NOMO-1 treated with DMSO at 0.1 percent for 48 hours (cell line): ENCODE measurements around the gene NPC1L1.
A peak's percentile ranks its signal among the peaks of the same experiment; 100 is the strongest.

Experiments used
- DNase-seq: peaks from one replicate; lab custom pipeline; 2025; ENCODE audit not compliant: unreplicated experiment; lab: John Stamatoyannopoulos, UW

Gene NPC1L1

DNA sequence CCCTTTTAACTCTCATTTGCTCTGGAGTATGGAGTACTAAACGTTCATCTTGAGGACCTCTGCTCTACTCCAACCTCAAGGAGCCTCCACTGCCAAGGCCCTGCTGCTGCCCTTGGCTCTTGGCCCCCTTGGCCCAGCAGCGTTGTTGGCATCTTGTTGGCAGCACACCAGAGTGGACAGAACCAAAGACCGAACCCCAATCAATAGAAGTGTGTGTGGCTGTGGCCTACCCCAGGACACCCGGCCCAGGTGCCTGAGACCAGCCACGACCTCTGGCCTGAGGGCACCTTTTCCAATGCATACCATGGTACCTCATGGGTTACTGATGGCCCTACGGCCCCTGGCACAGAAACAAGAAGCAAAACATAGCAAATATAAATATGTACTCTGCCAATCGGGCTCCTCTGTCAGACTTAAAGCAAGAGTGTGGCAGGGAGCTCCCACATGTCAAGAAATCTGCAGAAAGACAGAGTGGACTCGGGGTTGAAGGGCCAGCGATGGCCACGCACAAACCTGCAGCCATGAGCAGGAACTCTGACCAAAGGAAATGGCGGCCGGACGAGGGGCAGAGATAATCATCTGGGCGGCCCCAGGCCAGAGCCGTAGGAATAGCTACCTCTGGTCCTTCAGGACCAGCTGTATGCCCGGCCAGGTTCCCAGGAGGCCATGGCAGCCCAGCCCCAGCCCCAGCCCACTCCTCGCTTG lies 2.9 kb downstream of the NPC1L1 start:
- DNase-seq, result no peak

DNA sequence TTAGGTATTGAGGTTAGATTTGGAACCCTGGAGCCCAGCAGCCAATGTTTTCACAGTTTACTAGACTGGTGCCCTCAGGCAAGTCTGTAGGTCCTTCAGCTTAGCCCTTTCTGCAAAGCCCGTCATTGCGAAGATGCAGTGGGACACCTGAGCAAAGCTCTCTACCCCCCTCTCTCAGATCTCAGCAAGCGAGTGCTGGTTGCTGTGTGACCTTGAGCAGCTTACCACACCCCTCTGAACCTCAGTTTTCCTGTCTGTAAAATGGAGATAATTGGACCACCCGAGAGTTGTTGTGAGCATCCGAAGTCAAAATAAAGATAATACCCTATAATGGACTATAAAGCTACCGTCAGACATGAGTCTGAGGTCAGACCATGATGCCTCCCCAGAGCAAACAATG lies 3.7 kb downstream of the NPC1L1 start:
- no peak for DNase-seq

DNA sequence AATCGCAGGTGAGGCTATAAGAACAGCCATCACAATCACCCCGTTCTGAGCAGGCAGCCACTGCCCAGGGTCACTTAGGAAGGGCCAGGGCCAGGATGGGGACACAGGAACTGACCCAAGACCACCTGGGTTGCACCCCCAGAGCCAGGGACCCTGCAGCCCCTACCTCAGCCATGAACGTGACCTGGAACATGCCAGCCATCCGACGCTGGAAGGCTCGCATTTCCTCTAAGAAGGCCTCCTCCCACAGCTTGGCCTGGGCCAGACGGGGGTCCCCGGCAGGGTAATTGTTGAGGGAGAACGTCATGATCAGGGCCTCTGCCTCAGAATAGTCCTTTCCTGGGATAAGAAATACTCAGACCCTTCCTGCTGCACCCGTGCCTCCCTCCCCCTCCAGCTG lies 5.0 kb downstream of the NPC1L1 start:
- no peak for DNase-seq

DNA sequence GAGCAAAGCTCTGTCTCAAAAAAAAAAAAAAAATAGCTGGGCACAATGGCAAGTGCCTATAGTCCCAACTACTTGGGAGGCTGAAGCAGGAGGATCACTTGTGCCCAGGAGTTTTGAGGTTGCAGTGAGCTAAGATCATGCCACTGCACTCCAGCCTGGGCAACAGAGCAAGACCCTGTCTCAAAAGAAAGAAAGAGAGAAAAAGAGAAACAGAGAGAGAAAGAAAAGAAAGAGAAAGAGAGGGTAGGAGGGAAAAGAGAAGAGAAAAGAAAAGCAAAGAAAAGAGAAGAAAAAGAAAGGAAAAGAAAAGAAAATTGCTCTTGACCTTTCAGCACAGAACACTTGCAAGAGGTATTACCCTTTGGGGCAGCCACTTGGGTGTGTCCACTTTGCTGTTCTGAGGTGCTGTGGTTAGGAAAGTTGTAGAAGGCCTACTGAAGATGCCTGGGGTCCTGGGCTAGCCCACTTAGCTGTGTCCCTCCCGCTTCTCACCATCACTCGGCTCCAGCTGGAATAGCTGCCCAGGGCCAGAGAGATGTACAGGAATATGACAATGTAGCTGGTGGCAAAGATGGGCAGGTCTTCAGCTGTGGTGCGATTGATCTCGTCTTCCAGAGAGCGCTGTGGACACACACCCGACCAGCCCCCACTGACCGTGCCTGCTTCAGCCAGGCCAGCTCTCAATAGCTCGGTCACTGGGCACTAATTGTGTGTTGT lies 5.6 kb downstream of the NPC1L1 start:
- no peak for DNase-seq

DNA sequence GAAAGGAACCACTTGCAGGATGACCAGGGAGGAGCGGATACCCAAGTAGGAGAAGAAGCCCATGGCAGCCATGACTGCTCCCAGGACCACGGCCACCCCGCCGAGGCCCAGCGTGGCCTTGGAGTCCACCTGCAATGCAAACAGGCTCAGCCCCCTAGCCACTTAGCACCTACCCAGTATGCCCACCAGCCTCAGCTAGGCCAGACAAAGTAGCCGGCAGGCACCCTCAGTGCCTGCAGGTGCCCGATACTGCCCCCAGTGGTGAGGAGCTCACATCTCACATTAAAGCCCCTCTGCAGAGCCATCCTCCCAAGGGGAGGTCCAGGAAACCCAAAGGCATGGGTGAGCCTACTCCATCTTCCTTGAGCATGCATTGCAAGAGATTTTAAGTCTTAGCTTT lies 6.6 kb downstream of the NPC1L1 start:
- peak; percentile 40 for DNase-seq

DNA sequence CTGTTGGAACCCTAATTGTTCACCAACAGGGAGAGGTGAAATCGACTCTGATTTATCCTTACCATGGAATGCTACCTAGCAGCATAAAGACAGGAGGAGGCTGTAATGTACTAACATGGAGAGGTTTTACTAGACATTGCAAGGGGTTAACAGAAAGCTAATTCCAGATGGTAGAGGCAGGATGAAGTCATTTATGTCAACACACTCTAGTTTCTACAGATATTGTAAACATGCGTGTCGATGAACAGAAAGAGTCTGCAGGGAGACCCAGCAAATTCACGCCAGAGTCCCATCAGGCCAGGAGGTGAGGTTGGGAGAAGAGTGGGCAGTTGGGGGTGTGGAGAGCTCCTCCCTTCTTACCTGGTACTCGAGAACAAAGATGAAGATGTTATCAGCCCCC lies 7.0 kb downstream of the NPC1L1 start:
- DNase-seq, result no peak

DNA sequence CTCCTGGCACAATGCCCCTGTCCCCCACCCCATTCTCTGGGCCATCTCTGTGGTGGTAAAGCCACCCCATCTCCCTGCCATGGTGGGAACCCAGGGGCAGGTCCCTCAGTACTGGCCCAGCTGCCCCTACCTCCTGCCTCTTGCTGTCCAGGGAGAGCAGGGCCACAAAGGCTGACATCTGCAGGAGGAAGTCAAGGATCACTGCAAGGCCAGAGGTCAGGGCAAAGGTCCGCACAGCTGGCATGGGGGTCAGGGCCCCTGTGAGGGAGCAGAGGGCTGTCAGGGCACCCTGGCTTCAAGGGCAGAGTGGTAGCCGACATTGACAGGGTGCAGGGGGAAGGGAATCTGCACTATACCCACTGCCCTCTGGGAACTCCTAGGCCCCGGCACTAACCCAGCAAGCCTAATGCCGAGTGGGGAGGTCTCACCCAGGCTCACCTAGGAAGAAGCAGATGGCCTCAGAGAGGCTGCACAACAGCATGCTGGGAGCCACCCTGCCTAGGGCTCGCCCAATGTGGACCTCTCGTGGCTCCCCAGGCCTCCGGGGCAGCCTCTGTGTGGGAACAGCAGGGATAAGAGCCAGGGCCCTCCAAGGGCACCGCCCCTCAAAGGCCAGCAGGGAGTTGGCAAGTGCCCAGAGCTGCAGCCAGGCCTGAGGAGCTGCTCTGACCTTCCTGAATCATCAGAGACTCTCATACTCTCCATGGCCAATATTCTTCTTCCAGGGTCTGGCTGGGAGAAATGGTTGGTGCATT lies 7.7 kb downstream of the NPC1L1 start:
- DNase-seq, result no peak

DNA sequence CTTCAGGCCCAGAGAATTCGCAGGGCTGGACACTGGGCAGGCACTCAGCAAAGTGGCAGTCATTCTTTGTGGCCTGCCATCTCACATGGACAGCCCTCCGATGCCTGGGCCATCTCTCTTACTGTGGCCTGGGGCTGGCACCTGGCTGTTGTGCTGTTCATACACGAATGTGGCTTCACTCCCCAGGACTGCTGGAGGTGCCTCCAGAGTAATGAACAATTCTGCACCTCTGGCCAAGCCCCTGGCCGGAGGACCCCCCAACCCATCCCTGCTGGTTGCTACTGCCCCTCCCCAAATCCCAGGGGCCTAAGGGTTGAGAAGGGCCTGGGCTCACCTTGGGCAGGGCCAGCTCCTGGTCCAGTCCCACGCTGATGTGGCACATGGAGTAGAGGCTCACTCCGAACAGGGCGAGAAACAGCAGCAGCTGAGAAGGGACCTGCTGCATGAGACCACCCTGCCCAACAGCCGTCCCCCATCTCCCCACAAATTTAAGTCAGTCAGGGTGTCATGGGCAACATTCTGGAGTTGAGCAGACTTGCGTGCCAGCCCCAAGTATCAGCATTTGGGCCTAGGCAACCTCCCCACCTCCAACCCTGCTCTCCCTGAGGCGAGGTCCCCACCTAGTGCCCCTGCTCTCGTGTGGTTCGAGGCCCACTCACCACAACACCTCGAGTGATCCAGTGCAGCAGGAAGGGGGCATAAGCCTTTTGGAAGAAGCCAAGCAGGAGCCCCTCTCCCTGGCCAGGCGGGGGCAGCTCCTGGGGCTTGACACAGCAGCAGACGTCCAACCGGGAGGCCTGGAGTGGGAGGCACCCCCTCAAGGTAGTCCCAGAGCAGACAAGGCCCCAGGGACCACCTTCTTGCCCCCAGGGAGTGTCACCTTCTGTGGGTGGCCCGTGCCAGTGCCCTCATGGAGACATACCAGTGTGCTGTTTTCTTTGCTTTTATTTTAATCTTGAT lies 9.4 kb downstream of the NPC1L1 start:
- DNase-seq, result no peak

DNA sequence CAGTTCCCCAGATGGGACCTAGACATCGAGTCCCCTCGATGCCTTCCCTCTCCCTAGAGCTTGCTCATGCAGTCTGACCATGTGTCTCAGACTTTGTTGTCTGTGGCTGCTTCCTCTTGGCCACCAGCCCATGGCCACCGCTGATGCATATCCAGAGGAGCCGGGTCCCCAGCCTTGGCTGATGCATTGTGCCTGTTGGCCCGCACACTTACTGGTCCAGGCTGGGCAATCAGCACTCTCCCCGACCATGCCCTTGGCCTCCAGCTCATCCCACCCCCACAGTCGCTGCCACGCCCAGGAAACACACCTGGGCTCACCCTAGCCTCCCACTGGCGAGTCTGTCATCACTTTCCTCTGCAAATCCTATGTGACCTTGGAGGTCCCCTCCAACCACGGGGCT lies 10.1 kb downstream of the NPC1L1 start:
- no peak for DNase-seq

DNA sequence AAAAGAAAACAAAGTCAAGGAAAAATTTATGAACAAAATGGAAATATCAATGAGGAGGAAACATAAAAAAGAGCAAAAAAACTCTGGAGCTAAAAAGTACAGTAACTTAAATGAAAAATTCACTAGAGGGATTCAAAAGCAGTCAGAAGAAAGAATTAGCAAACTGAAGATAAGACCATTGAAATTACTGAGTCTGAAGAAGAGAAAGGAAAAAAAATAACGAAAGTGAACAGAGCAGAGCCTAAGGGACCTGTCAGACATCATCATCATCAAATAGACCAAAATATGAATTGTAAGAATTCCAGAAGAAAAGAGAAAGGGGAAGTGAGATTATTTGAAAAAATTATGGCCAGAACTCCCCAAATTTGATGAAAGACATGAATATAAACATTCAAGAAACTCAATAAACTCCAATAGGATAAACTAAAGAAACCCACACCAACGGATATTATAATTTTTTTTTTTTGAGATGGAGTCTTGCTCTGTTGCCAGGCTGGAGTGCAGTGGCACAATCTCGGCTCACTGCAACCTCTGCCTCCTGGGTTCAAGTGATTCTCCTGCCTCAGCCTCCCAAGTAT lies 16.2 kb downstream of the NPC1L1 start:
- no peak for DNase-seq

DNA sequence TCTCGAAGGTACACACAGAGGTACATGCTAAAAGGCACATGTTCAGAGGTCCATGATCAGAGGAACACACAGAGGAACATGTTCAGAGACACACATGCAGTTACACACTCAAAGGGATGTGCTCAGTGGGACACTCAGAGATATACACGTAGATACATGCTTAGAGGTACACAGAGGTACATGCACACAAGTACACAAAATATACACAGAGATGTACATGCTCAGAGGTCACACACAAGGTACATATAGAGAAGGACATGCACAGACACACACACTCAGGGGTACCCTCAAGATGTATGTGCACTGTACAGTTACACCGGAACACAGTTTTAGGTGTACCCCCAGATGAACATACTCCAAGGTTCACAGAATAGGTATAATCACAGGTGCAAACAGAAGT lies 18.8 kb downstream of the NPC1L1 start:
- no peak for DNase-seq

DNA sequence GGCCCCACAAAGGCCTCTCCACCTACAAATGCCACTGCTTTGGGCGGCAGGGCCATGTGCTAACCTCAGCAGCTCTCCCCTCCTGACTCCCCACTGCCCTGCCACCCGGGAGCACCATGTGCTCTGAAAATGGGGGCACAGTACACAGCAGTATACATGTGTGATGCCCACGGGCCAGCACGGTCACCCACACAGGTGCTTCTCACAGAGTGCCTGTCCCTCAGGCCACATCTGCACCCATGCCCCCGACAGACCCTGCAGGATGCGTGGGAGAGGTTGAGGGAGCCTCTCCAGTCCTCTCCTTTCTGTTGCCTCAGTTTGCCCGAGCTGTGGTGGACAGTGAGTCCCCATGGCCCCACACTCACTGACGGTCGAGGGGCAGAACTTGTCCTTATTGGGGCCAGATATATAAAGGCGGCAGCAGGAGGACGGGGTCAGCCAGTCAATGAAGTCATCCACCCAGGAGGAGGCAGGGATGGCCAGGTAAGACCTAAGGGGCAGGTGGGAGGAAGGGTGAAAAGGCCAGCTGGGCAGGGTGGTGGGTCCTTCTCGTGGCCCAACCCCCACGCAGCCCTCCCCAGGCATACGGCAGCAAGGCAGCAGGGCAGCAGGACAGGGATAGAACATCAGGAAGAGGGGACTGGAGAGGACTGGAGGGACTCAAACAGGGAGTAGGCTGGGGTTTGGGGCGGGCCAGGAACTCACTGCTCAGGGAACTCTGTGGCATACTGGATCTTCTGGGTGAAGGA lies 19.6 kb downstream of the NPC1L1 start:
- DNase-seq, result no peak

DNA sequence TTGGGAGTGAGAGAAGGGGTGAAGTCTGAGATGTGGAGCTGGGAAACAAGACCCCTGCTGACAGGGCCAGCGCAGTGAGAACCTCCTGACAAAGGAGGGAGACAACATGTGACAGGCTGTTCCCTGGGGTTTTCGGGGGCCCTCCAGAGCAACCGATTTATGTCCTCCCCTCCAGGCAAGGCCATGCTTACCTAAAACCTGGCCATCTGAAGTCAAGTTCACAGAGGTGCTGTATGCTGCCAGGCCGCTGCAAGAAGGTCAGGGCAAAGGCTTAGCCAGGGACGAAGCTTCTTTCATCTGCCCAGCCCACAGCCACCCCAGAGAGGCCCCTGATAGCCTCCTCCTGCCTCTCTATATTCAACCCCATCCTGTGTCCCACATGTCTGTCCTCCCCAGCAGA lies 20.6 kb downstream of the NPC1L1 start:
- no peak for DNase-seq

DNA sequence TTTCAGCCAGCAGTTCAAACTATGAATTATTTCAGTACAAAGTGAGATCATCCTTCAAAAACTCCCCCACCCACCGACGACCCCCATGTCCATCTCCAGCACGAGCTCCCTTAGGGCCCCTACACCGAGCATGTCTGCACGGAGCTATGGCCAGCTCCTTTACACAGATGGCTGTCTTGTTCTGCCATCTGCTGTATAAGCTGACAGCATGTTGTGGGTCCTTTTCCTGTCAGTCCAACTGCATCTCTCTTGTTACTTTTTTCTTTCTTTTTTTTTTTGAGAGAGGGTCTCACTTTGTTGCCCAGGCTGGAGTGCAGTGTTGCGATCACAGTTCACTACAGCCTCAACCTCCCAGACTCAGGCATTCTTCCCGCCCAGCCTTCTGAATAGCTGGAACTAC lies 21.6 kb downstream of the NPC1L1 start:
- no peak for DNase-seq

DNA sequence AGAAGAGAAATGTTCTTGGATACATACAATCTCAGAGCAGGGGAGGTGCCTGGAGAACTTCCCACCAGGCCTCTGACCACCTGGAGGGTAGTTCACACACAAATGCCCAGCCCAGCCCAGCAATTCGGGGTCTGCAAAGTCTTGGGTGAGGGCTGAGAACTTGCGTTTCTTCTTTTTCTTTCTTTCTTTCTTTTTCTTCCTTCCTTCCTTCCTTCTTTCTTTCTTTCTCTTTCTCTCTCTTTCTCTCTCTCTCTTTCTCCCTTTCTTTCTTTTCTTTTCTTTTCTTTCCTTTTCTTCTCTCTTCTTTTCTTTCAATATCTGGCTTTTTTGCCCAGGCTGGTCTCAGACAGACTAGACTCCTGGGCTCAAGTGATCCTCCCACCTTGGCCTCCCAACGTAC lies 22.4 kb downstream of the NPC1L1 start:
- DNase-seq, result no peak

DNA sequence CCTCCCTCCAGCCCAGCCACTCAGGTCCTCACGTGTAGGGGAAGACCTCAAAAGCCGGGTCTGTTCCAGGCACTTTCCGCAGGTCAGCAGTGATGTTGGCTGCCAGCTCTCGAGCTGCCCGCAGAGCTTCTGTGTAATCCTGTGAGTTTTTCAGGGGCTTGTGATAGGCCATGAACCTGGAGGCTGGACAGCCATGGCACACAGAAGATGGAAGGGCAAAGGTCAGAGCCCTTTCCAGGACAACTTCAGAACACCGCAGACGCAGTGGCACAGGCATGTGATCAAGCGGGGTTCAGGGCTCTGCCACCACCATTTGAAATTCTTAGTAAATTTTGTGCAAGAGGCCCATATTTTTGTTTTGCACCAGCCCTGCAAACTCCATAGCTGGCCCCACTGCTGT lies 24.0 kb downstream of the NPC1L1 start:
- DNase-seq, result no peak

DNA sequence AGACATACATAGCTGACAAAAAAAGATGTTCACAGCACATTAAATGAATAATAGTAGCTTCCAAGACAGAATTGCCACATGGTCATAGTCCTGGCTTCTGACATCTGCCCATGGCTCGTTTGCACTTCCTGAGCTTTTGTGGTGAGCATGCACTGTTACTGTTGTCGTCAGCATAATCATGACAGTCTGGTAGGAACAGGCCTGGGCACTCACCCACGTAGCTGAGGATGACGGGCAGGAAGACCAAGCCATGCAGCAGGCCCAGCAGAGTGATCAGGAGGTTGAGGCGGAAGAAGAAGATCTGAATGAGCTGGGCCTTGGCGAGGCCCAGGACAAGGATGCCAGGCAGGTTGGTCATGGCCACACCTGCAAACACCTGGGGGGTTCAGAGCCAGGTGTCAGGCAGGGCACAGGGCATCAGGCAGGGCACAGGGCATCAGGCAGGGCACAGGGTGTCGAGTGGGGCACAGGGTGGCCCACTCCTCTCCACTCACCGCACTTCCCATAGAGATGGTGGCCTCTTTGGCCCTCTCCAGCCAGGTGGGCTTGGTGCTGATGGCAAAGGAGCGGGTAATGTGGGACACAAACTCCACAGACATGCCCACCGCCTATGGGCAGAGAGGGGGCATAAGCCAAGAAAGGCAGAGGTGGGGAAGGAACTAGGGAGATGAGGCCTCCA lies 25.4 kb downstream of the NPC1L1 start:
- DNase-seq, result no peak

DNA sequence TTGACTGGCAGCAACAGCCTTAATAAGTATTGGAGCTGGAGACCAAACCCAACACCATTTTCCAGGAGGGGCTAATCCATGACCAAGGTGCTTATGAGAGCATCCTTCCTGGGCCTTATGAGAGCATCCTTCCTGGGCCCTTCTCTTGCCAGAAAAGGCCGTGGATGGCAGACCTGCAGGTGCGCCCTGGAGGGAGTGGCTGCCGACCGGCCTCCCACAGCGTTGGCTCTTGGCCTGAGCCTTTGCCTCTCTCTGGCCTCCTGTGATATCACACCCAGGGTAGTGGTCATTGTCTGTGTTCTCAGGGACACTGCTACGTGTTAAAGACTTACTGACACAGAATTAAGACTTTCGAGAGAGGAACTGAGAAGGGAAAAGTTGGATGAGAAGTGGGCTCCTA lies 28.4 kb downstream of the NPC1L1 start:
- no peak for DNase-seq

DNA sequence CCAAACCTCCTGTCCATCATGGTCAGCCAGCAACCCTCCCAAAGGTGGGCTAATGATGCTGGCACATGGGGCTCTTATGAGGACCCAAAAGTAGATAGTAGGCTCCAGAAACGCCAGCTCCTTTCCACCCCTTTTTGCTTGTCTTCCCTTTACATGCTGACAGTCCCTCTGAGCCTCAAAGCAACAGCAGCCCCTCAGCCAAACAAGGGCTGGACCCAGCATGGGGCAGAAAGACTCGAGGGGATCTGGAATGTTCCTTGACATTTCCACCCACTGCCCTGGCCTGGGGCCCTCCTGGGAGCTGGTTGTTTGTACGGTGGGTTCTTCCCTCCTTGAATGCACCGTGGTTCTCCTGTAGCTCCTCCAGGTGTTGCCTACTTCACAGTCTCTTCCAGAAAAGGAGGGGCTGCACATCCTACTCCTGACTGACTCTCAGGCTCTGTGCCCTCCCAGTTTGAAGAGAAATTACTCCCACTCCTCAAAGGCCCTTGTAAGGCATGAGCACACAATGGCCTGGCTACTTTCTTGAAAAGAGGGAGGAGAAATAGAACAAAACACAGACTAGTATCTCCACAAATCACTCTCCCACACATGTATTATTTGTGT lies 29.2 kb downstream of the NPC1L1 start:
- DNase-seq, result no peak
